A549 (cell line): ENCODE data around the gene NAT16.

ENCODE experiments used
- CHD2 ChIP-seq: fragments of 150-350 bp; IDR thresholded peaks from 2 replicates; pipeline ENCODE4 v1.6.1; 2014; ENCODE audit warnings: low read length; ENCODE audit not compliant: partially characterized antibody
- JUN ChIP-seq, 2 experiments: fragments of >200 bp; sonication (Bioruptor Twin); formaldehyde crosslinking; IDR thresholded peaks; 2 replicates in 1 of 2; 3 replicates in 1 of 2; pipeline ENCODE4 v1.6.1; 2016 to 2017
- PHF8 ChIP-seq: fragments of 200-600 bp; sonication (generic); IDR thresholded peaks from 2 replicates; pipeline ENCODE4 v1.6.1; 2016; ENCODE audit warnings: low read depth, mild to moderate bottlenecking, antibody characterized with exemption, moderate library complexity, borderline replicate concordance
- SREBF2 ChIP-seq: fragments of 450-650 bp; IDR thresholded peaks from 2 replicates; pipeline ENCODE4 v1.6.1; 2014; ENCODE audit warnings: mild to moderate bottlenecking, moderate library complexity
- TF ChIP-seq, protein P1 (sequence below): fragments of >200 bp; sonication (Bioruptor Twin); formaldehyde crosslinking; IDR thresholded peaks from 3 replicates; pipeline ENCODE4 v1.5.1; 2016

DNA sequence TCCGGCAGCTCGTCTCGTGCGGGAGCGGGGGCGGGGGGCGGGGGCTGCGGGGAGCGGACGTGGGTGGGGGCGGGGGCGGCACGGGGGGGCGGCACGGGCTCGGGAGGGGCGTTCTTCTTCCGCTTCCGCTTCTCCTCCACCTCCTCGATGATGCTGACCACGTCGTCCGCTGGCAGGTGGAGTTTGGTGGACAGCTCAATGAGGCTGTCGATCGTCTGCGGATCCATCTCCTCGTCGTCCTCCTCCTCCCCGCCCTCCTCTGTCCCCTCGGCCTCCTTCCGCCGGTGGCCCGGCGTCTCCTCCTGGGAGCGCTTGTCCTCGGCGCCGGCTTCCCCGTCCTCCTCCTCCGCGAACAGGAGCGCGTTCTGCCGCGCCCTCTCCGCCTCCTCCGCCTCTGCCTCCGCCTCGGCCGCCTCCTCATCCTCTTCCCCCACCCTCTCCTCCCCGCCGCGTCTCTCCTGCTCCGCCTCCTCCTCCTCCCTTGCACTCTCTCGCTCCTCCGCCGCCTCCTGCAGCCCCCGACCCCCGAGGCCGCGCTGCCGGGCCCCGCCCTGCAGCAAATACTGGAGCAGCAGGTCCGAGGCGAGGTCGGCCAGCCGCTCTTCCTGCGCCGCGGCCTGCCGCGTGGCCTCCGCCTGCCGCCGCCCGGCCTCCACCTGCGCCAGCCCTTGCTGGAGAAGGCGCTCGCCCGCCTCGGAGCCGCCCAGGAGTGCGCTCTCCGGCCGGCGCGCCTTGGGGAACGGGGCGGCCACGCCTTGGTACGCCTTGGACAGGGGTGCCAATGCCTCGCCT is 16.6 kb downstream of the NAT16 start:
- TF ChIP-seq, protein P1, sequence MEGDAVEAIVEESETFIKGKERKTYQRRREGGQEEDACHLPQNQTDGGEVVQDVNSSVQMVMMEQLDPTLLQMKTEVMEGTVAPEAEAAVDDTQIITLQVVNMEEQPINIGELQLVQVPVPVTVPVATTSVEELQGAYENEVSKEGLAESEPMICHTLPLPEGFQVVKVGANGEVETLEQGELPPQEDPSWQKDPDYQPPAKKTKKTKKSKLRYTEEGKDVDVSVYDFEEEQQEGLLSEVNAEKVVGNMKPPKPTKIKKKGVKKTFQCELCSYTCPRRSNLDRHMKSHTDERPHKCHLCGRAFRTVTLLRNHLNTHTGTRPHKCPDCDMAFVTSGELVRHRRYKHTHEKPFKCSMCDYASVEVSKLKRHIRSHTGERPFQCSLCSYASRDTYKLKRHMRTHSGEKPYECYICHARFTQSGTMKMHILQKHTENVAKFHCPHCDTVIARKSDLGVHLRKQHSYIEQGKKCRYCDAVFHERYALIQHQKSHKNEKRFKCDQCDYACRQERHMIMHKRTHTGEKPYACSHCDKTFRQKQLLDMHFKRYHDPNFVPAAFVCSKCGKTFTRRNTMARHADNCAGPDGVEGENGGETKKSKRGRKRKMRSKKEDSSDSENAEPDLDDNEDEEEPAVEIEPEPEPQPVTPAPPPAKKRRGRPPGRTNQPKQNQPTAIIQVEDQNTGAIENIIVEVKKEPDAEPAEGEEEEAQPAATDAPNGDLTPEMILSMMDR: no peak
- TF ChIP-seq CHD2 (no peak), PHF8 (no peak), SREBF2 (no peak), JUN (IDR thresholded peaks at IDR 0.05) (peak in 1 of 2 experiments; percentile 62; a peak in 3 of 5 replicates)
